Esophagus squamous epithelium (tissue), 5 donors: ENCODE measurements around the gene ZNF341. TPM values are rescaled to one million over a fixed set of nuclear protein-coding genes. Genes with fewer than 3 reads are reported as not detected.

Source experiments
- DNase-seq: peaks from one replicate; lab custom pipeline; 2025; lab: John Stamatoyannopoulos, UW
- H3K27ac ChIP-seq, 4 donors: fragments of 200-600 bp; sonication (generic); one replicate each; pipeline ENCODE4 v1.5.1; 2016 to 2019; ENCODE audit warnings: mild to moderate bottlenecking in 1 of 4
- H3K27me3 ChIP-seq, 4 donors: fragments of 200-600 bp; sonication (generic); 1 replicate in 3 of 4; 2 replicates in 1 of 4; pipeline versions ENCODE4 v1.5.1 to v1.6.0; 2017 to 2021; ENCODE audit warnings: antibody characterized with exemption in 1 of 4
- H3K36me3 ChIP-seq, 3 donors: fragments of 200-600 bp; sonication (generic); one replicate each; pipeline ENCODE4 v1.5.1; 2016 to 2019
- H3K4me1 ChIP-seq, 3 donors: fragments of 200-600 bp; sonication (generic); one replicate each; pipeline ENCODE4 v1.5.1; 2017 to 2019
- H3K4me3 ChIP-seq, 4 donors: fragments of 200-600 bp; sonication (generic); 1 replicate in 3 of 4; 2 replicates in 1 of 4; pipeline ENCODE4 v1.5.1; 2016 to 2019; ENCODE audit warnings: mild to moderate bottlenecking in 2 of 4, moderate library complexity in 1 of 4
- H3K9me3 ChIP-seq, 3 donors: fragments of 200-600 bp; sonication (generic); one replicate each; pipeline ENCODE4 v1.5.1; 2016 to 2019
- CTCF ChIP-seq, 6 experiments: fragments of 450-650 bp in 4 of 6; fragments of 200-600 bp in 2 of 6; sonication (generic) in 2 of 6; IDR thresholded peaks; one replicate each; pipeline ENCODE4 v1.5.1; 2016 to 2019; ENCODE audit warnings: antibody characterized with exemption in 6 of 6, mild to moderate bottlenecking in 4 of 6, moderate library complexity in 4 of 6
- POLR2A ChIP-seq, 4 donors: fragments of 450-650 bp; IDR thresholded peaks; one replicate each; pipeline ENCODE4 v1.6.1; 2017; ENCODE audit warnings: antibody characterized with exemption in 4 of 4, mild to moderate bottlenecking in 4 of 4, moderate library complexity in 3 of 4
- WGBS, 2 donors: methylation state at CpG; one replicate each; pipeline ENCODE4 v1.1.5; 2018; 5-methylcytosine and 5-hydroxymethylcytosine counted together
- intact Hi-C: fragments of 100-400 bp; cut with DNase I; formaldehyde crosslinking; loops from one replicate; pipeline ENCODE4 v1.15.0; 2022
- total RNA-seq, 4 donors: library from RNA; depleted of rRNA; stranded (reverse); fragments of >200 nt; gene quantifications; one replicate each; pipeline ENCODE4 v1.1.0, GENCODE V29; 2016
- donor health status: DM: yes; HTN: yes; CAD: no.

The ZNF341 gene
- total RNA-seq, 4 donors from 2014 or later = 1.7 to 4.0 (median 3.2) TPM

DNA sequence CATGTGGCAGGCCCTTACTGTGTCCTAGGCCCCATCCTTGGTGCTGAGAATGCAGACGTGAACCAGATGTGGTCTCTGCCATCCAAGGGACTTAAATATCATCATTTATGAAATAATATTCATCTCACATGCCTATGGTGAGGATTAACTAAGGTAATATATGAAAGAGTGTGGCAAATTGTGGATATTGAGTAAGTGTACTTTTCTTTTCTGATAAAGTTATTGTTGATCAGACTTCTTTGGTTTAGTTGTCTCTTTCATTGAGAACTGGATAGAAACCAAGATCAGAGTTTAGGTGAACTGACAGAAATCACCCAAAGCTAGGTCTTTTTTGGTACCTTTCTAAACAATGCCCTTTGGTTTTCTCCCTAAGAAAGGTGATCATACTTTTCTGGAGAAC is 84.4 kb downstream of the ZNF341 start:
- intact Hi-C loops = no loop called here
- Histone ChIP-seq H3K27ac (no peak overlapping the region), H3K9me3 (no peaks in the 10 kb centered on the region), H3K4me1 (peaks cover 24 to 92% (median 42%) of the 10 kb centered on the region in 3 donors), H3K36me3 (peaks cover 0 to 18% (median 0%) of the 10 kb centered on the region in 3 donors), H3K27me3 (no peaks in the 10 kb centered on the region), H3K4me3 (no peak overlapping the region)
- 58 to 100% methylated on average over 1 of the region's 1 CpG for WGBS, 2 donors
- DNase-seq = no peak
- TF ChIP-seq POLR2A (IDR thresholded peaks at IDR 0.05) = no peak
- no peak for TF ChIP-seq CTCF (IDR thresholded peaks at IDR 0.05)

DNA sequence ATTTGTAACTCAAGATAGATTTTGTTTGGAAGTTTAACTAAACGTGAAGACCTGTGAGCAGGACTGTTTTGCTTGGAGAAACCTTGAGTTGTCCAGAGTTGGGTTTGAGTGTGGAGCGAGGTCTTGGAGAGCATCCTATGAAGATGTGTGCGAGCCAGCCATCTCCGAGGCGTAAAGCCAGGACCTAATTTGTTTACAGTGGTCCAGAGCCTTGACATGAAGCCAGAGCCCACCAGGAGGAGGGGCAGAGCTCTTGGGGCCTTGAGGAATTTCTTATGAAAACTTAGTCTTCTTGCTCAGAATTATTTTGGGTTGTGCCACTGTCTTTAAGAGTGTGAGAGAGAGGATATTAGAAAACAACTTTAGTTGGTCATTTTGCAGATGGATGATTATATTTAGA is 85.6 kb downstream of the ZNF341 start:
- no peak for DNase-seq
- Histone ChIP-seq H3K36me3 (peaks cover 0 to 18% (median 0%) of the 10 kb centered on the region in 3 donors), H3K9me3 (no peaks in the 10 kb centered on the region), H3K4me1 (peaks cover 25 to 90% (median 42%) of the 10 kb centered on the region in 3 donors), H3K27ac (no peak overlapping the region), H3K27me3 (no peaks in the 10 kb centered on the region), H3K4me3 (no peak overlapping the region)
- 66 to 71% methylated on average over 5 of the region's 5 CpGs for whole genome bisulfite sequencing, 2 donors
- intact Hi-C loops = no loop called here
- no peak for TF ChIP-seq CTCF (IDR thresholded peaks at IDR 0.05)
- TF ChIP-seq POLR2A (IDR thresholded peaks at IDR 0.05) = no peak

- H3K36me3 ChIP-seq = peaks cover 0 to 32% (median 0%) of the 10 kb centered on the region in 3 donors
- peaks cover 11 to 77% (median 26%) of the 10 kb centered on the region in 3 donors for H3K4me1 ChIP-seq
- 100% methylated on average over 1 of the region's 1 CpG for WGBS, 2 donors
- H3K27me3 ChIP-seq = no peaks in the 10 kb centered on the region
- H3K27ac ChIP-seq = peak overlapping the region in 1 of 4 donors; percentile 9
- DNase-seq = no peak
- H3K9me3 ChIP-seq = no peaks in the 10 kb centered on the region
- TF ChIP-seq CTCF (IDR thresholded peaks at IDR 0.05) (no peak), POLR2A (IDR thresholded peaks at IDR 0.05) (no peak)
- intact Hi-C loops = no loop called here
- H3K4me3 ChIP-seq = no peak overlapping the region
Observed at GRCh38 chr20:33819456-33819855, 87.7 kb downstream of the ZNF341 start.

GRCh38 chr20:33820362-33820761 is 88.6 kb downstream of the ZNF341 start:
- TF ChIP-seq CTCF (IDR thresholded peaks at IDR 0.05) = no peak
- no peak for TF ChIP-seq POLR2A (IDR thresholded peaks at IDR 0.05)
- DNase-seq = no peak
- Histone ChIP-seq H3K4me3 (no peak overlapping the region), H3K27me3 (no peaks in the 10 kb centered on the region), H3K4me1 (peaks cover 5 to 75% (median 19%) of the 10 kb centered on the region in 3 donors), H3K9me3 (no peaks in the 10 kb centered on the region), H3K27ac (no peak overlapping the region), H3K36me3 (peaks cover 0 to 32% (median 0%) of the 10 kb centered on the region in 3 donors)
- WGBS, 2 donors = 96 to 100% methylated on average over 1 of the region's 1 CpG
- intact Hi-C loops = no loop called here

GRCh38 chr20:33821270-33821836 is 89.6 kb downstream of the ZNF341 start:
- 40 to 62% methylated on average over 3 to 4 of the region's 4 CpGs for WGBS, 2 donors
- TF ChIP-seq CTCF (IDR thresholded peaks at IDR 0.05) = no peak
- TF ChIP-seq POLR2A (IDR thresholded peaks at IDR 0.05) = no peak
- Histone ChIP-seq H3K27ac (no peak overlapping the region), H3K27me3 (no peaks in the 10 kb centered on the region), H3K4me3 (no peak overlapping the region), H3K36me3 (peaks cover 0 to 25% (median 0%) of the 10 kb centered on the region in 3 donors), H3K4me1 (peaks cover 5 to 75% (median 25%) of the 10 kb centered on the region in 3 donors), H3K9me3 (no peaks in the 10 kb centered on the region)
- intact Hi-C loops = no loop called here
- DNase-seq = no peak
